ENCODE measurements around the gene OGFR.

- TF ChIP-seq CTCF (IDR thresholded peaks at IDR 0.05; ENCODE audit: low read depth, low read length, poor library complexity, severe bottlenecking) (no peak), EZH2phosphoT487 (IDR thresholded peaks at IDR 0.05; ENCODE audit: borderline replicate concordance, low read length) (no peak)
Measured at GRCh38 chr20:62836967-62837490, 32.4 kb downstream of the OGFR start.

Measured in DOHH2 (cell line).